Stimulated activated CD4-positive, alpha-beta T cell treated with anti-CD3 and anti-CD28 coated beads, Interleukin-2, amount 100 ng/mL, for 24 hours (primary cell): ENCODE data around the gene MEI1.

Experiments used
- DNase-seq, 2 donors: peaks; one replicate each; pipeline ENCODE4 v3.0.0-alpha.2; 2020

The MEI1 gene

DNA sequence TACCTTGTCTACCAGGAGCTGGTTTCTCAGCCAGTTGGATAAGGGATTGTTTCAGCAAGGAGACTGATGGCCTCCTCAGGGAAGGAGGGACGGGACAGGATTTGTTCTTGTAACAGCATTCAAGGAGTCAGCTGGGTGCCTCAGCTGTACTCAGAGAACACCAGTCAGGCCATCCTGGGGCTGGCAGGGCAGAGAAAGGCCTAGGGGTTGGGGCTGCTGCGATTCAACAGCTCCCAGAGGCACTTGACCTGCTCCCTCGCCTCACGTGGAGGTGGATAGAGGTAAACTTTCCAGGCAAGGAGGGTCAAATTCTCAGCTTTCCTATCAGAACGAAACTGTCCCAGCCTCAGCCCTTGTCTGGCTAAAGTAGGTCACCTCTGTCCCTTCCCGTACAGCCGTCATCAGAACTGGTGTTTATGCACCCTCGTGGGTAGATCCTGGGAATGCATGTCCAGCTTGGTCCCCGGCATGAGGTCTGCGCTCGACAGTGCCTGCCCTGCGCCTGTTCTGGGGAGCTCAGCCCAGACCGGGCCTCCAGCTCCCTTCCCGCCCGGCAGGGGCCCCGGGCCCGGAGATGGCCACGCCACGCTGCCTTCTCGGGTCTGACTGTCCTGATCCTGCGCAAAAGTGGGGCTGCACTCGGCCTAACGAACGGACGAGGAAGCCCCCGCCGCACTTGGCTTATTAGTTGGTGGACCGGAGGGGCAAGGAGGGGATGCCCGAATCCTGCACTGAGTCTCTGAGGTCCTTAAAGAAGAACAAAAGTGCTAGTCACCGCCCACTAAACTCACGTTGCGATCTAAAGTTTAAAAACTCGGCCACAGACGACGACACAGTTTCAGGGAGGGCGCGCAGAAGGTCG lies 100.4 kb downstream of the MEI1 start:
- DNase-seq = peak in 1 of 2 donors; percentile 40

DNA sequence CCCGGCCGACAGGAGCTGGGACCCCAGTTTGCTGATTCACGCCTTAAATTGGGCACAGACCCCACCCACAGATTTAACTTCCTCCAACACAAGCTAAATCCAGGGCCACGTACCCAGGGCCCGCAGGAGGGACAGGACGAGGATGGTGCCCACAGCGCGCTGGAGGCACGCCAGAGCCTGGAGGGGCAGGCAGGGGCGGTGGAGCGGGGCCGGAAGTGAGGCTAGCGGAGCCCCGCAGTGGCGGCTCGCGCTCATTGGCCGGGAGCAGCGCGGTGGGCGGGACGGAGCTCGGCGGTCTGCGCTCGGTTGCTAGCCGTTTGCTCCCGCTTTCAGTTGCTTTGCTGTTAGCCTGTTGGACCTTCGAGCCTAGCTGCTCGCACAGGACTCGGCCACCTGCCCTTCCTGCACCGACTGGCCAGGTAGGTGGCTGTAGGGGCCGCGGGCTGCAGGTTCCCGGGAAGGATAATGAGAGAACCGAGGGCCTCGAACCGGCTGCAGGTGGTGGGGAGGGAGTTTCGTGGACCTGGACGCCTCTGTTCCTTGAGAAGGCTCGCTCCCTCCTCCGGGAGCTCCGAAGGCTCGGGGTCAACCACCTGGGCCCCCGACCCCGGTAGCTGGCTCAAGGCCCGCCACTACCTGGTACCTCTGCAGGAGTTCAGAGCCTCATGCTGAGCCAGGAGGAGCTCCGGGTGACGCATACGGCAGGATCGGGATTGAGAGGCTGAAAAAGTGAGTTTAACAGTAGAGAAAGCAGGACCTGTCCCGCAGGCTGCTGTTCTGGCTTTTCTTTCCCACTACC lies 101.2 kb downstream of the MEI1 start, which contains the start of gene CCDC134:
CCDC134 (plus strand) TSS at position 332 of the 799 bp plus-strand sequence. CDS start 8,212 bp downstream, outside the sequence.
- peak; percentile 92 to 94 for DNase-seq

DNA sequence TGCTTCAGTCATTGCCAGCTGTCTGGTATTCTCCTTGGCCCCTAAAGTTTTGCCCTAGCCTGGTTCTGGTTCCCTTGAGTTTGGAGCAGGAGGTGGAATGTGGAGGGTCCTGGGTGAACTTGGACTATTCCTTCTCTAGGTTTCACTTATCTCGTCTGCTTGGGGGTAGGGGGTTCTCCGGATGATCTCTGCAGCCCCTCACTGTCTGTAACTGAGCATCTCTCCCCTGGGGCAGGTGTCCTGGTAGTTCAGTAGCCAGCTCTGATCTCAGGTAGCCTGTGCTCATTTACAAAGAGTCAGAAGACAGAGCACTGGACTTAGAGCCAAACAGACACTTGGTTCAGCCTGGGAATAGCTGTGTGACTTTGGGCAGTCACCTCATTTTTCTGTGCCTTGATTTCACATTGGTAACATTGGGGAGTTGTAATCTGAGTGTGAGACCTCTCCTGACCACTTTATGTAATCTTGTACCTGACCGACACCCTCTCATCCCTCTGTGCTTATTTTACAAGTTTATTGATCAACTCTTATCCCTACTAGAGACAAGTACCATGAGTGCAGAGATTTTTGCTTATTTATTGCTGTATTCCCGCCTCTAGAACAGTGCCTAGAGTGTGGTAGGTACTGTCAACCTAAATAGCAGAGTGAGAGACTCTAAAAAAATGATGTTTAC lies 102.0 kb downstream of the MEI1 start:
- DNase-seq = no peak

DNA sequence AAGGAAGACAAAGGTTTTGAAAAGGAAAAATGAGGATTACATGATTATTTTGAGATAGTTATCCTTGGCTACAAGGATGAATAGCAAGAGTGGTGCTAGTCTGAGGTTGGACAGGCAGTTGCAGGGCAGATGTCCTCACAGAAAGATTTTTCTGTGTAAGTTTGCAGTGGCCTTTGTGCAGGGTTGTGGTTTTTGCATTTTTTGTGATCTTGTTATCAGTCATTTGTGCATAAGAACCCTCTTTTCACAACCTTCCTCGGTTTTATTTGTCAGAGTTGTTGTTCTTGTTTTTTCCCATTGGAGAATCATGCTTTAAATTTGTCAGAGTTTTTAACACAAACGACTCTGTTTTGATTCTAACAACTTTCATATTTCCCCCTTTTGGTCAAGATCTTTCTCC lies 102.6 kb downstream of the MEI1 start:
- no peak for DNase-seq

DNA sequence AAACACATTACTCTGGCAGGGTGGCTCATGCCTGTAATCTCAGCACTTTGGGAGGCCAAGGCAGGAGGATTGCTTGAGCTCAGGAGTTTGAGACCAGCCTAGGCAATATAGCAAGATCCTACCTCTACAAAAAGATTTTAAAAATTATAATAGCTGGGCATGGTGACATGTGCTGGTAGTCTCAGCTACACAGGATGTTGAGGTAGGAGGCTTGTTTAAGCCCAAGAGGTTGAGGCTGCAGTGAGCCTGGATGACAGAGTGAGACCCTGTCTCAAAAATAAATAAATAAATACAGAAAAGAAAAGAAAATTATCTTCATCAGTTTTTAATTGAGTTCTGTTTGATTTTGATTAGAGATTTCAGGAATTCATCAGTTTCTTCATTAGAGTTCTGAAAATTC lies 106.3 kb downstream of the MEI1 start:
- no peak for DNase-seq

DNA sequence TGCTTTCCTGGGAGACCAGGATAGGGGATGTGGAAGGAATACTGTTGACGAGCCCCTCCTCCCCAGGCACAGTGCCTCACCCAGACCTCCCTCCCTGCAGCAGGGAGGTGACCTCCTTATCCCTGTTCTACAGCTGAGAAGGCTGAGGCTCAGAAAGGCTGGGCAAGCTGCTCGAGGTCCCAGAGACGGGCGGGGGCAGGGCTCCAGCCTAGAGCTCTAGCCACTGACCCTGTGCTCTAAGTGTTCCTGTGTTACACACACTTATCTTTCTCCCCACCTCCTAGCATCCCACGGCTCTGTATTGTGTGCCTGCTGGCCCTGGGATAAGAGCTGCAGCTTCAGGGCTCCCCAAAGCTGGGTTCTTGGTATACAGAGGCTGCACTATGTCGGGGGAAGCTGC lies 109.1 kb downstream of the MEI1 start:
- DNase-seq = no peak

DNA sequence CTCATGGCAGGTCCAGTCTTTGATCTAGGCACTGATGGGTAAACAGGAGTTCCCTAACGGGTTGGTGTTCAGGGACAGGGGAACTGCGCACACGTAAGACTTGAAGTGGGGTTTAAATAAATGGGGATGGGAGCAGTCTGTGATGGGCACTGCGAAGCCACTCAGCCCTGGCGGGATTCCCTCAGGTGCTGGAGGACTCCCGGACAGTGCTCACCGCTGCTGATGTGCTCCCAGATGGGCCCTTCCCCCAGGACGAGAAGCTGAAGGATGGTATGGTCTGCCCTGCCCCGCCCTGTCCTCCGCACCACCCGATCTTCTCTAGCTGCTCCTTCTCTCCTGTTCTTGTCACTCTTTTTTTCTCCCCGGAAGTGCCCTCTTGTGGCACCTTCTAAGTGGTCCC lies 110.7 kb downstream of the MEI1 start:
- DNase-seq = no peak

DNA sequence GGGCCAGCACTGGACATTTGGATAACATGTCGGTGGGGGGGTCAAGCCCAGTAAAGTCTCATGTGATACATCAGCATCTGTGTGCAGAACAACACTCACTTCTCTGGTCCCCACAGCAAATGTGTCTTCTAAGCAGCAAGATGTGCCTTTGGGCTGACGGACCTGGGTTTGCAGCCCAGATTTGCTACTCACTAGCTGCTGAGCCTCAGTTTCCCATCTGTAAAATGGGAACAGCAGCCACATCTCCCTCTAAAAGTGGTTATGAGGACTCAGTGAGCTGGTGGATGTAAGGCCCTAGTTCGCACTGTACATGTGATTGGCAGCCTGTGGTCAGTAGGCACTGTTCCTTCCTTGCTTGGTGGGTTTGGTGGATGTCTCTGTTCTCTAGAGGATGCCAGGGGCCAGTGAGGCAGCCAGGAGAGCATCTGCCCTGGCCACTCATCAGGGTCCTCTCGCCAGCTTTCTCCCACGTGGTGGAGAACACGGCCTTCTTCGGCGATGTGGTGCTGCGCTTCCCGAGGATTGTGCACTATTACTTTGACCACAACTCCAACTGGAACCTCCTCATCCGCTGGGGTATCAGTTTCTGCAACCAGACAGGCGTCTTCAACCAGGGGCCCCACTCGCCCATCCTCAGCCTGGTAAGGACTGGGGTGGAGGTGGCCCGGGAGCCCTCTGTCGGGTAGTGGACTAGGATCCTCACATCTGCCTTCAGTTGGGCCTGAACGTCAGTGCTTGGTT lies 113.7 kb downstream of the MEI1 start:
- DNase-seq = no peak

DNA sequence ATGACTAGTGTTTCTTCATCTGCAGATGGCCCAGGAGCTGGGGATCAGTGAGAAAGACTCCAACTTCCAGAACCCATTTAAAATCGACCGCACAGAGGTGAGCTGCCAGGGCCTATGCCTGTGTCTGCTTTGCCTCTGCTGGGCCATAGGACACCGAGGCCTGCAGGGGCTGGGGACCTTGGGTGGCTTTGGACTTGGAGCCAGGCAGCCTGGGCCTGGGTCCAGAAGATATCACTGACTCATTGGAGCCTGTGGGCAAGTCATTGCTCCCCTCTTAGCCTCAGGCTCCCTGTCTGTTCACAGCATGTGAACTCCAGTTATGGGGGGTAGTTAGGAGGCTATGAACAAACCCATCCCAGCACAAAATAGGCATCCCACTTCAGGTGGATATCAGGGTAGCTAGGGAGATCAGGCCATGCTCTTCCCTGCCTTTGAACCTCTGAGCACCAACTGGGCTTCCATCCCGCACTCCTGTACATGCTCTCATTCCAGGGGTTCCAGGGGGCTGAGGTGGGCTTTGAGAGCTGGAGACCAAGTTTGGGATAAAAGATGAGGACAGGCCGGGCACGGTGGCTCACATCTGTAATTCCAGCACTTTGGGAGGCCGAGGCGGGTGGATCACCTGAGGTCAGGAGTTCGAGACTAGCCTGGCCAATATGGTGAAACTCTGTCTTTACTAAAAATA lies 114.6 kb downstream of the MEI1 start:
- no peak for DNase-seq

DNA sequence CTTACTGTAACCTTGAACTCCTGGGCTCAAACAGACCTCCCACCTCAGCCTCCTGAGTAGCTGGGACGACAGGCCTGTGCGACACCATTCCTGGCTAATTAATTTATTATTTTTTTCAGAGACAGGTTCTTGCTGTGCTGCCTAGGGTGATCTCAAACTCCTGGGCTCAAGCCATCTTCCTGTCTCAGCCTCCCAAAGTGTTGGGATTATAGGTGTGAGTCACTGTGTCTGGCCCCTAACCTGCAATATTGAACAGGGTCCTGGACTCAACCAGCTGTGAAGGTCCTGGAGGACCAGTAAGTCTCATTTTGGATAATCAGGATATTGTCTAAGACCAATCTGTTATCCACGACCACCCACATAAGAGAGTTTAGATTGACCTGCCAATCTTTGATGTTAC lies 116.4 kb downstream of the MEI1 start:
- no peak for DNase-seq

DNA sequence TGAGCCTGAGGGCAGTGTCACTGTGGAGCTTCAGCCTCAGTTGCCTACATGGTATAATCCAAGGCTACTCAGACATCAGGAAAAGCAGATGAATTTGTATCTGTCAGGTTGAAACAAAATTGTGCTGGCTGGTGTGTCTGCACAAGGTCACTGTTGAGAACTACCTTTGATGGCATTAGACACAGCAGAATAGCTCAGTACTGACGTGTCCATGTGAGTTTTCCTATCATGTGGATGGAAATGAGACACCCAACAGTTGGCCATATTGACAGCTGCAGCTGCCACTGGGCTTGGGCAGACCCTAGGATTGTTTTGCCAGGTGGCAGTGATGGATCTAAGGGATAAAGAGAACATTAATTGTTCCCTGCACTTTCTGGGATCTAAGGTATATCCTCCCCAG lies 116.9 kb downstream of the MEI1 start:
- no peak for DNase-seq

DNA sequence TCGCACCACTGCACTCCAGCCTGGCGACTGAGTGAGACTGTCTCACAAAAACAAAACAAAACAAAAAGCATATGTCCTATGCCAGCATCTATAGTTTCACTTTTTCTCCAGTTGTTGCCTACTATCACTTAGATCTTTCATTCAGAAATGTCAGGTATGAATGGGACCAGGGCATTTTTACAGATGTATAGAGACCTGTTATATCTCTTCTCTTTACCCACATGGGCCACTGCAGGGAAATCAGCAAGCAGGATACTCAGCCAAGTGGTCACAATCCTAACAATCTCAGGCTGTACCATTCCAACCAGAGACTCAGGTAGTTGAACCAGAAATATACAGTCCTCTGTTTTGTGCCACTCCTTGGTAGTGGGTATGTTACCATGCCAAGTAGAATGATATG lies 117.6 kb downstream of the MEI1 start:
- DNase-seq = no peak

DNA sequence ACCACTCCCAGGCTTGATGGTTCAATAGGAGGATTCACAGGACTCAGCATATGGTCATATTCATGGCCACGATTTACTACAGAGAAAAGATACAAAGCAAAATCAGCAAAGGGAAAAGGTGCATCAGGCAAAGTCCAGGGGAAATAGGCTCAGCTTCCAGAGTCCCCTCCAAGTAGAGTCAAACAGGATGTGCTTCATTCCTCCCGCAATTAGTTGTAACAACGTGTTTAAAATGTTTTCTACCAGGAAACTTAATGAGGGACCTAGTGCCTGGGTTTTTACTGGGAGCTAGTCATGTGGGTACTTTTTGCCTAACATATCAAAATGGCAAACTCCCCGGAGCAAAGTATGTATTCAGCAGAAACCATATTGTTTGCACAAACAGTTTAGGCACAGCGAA lies 118.7 kb downstream of the MEI1 start:
- DNase-seq = no peak

DNA sequence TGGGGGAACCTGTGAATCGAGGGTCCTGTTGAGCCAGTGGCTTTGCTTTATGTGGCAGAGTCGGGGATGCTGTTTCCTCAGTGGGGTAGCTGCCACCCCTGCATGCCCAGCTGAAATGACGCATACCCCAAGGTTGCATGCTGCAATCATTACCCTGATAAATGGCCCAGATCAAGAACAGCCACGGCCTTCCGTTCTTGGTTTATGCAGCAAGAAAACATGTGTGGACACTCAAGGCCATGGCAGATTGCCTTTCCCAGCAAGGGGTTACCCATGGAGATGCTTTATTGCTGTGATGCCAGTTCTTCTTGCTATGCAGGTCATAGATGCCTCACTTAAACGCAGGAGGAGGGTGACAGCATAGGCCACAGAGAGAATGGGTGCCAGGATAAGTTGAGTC lies 119.3 kb downstream of the MEI1 start:
- no peak for DNase-seq

DNA sequence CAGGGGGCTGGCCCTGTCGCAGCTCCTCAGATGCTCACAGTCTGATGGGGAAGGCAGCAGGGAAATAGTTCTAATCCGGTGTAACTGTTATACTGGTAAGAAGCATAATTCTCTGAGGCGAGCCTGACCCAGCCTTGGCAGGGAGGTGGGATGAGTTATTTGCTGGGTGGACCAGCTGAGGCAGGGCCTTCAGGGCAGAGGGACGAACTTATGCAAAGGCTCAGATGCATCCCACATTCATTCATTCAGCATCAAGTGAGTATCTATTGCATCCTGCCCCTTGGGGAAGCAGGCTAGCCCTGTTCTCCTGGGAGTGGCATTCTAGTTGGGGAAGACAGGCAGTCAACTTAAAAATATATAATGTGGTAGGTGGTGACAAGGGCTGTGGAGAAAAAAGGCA lies 120.0 kb downstream of the MEI1 start:
- no peak for DNase-seq

DNA sequence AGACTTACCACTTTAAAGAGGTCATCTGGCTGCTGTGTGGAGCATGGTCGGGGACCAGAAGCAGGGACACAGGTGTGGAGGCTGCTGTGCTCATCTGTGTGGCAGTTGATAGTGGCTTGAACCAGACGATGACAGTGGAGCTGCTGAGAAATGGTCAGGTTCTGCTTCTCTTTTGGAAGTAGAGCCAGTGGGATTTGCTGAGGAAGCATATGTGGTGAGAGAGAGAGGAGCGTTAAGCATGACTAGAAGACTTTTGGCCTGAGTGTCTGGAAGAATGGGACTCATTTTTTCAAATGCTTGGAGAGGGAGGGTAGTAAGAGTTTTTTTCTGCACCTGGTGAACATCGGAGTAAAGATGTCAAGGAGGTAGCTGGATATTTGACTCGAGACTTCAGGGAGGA lies 121.1 kb downstream of the MEI1 start:
- DNase-seq = no peak

DNA sequence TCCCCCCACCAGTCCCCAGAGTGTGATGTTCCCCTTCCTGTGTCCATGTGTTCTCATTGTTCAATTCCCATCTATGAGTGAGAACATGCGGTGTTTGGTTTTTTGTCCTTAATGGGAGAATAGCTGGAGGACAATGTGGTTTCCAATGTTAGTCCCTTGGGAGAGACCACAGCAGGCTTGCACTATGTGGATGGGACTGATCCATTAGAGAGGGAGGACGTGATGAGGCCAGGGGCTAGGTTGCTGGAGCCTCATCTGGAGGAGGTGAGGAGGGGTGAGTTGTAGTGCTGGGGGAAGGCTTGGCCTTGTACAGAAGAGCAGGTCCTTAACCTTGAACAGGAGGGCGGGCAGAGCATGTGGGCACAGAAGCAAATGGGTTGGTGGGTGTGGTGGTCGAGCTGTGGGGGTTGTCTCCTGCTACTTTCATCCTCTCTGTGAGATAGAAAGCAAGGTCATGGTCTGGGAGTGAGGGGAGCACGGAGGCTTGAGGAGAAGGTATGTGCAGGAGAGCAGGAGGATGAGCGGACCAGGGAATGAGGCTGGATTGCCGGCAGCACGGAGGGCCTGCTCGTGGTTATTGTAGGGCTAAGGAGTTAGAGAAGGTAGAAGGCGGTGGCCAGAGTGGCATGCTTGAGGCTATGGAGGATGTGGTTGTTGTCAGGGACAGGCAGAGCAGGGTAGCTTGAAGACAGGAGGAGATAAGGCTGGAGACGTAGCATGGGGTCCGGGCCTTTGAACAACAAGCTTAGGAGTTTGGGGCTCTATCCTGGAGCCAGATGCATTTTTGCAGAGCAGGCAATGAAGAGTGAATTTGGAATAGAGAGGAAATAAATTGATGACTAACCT lies 122.4 kb downstream of the MEI1 start:
- DNase-seq = no peak

DNA sequence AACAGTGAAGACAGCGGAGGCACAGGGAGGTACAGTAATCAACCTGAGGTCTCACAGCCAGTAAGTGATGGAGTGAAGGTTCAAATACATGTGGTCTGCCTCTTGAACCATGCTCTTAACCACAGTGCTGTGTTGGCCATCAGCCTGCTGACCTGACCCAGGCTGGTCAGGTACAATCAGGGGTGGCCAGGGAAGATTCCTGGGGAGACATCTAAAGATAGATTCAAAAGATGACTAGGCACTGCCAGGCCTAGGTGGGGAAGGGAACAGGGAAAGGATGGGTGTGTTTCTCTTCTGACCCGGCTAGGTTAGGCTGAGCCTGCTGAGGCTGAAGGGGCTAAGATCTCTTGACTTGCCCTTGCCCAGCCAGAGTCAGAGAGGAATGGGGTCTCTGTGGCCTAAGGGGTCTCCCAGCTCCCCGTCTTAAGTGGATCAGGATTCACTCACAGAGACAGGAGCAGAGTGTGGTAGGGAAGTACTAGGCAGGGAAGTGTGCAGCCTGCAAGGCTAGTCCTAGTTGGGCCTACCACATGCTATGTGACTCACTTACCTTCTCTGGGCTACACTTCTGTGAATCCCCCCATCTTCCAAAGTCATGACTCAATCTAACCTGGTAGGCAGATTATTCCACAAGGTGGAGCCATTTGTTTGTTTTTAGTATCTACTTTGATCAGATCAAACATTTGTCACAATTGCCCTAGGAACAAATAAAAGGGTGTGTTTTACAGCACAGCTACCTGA lies 123.2 kb downstream of the MEI1 start:
- DNase-seq = peak in 1 of 2 donors; percentile 50

DNA sequence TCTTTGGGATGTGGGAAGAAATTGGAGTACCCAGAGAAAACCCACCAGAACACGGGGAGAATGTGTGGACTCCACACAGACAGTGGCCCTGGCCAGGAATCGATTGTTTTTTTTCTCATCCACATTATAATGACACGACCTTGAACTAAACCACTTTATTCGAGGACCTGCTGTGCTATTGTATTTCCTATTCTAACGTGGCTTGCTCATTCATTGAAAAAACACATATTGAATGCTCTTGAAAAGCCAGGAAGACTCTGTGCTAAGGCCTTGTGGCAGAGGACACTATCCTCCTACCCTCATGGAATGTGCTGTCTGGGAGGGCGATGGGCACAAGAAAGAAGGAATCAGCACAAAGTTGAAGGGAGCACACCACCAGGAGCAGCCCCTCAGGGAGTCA lies 124.5 kb downstream of the MEI1 start:
- no peak for DNase-seq

DNA sequence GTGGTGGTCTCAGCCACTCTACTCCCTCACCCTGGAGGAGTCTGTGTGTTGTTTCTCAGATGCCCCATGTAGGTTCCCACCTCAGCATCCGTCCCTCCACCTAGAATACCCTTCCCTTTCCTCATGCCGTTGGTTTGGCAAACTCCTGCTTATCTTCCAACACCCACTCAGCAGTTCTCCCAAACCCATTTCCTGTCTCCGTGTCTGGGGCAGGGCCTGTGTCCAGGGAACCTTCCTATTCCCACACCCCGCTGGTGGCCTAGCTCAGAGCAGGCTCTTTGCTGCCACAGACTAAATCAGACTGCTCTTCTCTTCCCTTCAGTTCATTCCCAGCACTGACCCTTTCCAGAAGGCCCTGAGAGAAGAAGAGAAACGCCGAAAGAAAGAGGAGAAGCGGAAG lies 126.1 kb downstream of the MEI1 start:
- DNase-seq = no peak

DNA sequence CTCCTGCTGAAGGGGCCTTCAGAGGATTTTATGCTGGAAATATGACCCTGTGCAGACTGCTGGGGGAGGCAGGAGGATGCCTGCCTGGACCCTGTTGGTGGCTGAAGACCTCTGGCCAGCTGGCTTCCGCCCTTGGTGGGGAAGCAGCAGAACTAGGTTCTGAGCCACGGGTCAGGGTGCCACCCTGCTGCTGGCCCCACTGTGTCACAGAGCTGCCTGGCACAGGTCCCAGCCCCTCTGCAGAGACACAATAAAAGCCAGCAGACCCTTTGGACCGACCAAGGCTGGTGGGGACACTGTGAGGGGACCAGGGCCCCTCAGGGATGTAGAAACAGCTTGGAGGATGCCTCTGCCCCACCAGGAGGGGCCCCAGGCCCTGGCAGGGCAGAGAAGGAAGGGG lies 126.7 kb downstream of the MEI1 start:
- no peak for DNase-seq
